ENCODE results near the gene FHOD3. TPM values are rescaled to one million over a fixed set of nuclear protein-coding genes. Genes with fewer than 3 reads are reported as not detected.
"Not testable (repeated sequence)": the region's sequence is repeated elsewhere in the genome, so short reads cannot be mapped to it uniquely, and the experiment has no call there.

Gene FHOD3
- total RNA-seq, 4 donors from 2014 or later, result 0.26 to 13.8 (median 4.9) TPM; not detected in 1

DNA sequence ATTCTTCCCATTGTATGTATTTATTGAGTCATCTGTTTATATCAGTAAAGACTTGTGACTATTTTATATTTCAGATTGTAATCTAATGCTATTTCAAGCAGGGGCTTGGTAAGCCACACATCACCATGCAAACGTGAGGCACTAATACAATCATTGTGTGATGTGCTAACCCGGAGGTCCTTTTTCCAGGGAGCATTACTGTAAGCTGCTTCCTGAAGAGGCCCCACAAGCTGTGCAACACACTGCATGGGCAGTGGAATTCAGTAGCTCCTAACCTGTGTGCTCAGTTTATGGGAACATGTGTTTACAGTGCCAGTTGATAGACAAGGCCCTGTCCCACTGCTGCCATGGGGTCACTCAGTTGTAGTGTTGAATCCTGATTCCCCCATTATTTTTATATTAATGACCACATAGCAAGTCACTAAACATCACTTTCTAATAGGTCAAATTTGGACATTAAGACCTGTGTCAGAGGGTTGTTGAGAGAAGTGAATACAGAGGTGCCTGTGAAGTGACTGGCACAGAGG, 162.9 kb downstream of the FHOD3 start:
- intact Hi-C loops (cut with DNase I; ENCODE audit: low total_unique reads), result no loop called here
- no peak overlapping the region for H3K4me3 ChIP-seq
- H3K27ac ChIP-seq, result no peak overlapping the region
- no peak for DNase-seq
- TF ChIP-seq POLR2A (IDR thresholded peaks at IDR 0.05), result no peak
- no peak for TF ChIP-seq CTCF (IDR thresholded peaks at IDR 0.05)
- peaks cover 0 to 6% of the 10 kb centered on the region in 2 donors for H3K27me3 ChIP-seq
- no peaks in the 10 kb centered on the region for H3K9me3 ChIP-seq
- H3K4me1 ChIP-seq, result no peaks in the 10 kb centered on the region
- H3K36me3 ChIP-seq, result no peaks in the 10 kb centered on the region

- intact Hi-C loops (cut with DNase I; ENCODE audit: low total_unique reads), result no loop called here
- Histone ChIP-seq H3K9me3 (no peaks in the 10 kb centered on the region), H3K36me3 (no peaks in the 10 kb centered on the region), H3K27ac (no peak overlapping the region), H3K4me3 (no peak overlapping the region), H3K4me1 (no peaks in the 10 kb centered on the region), H3K27me3 (peaks cover 0 to 6% of the 10 kb centered on the region in 2 donors)
- no peak for DNase-seq
- TF ChIP-seq POLR2A (IDR thresholded peaks at IDR 0.05) (no peak), CTCF (IDR thresholded peaks at IDR 0.05) (no peak)
Observed at GRCh38 chr18:36460854-36461253, 163.3 kb downstream of the FHOD3 start.

- H3K4me3 ChIP-seq, result no peak overlapping the region
Observed at GRCh38 chr18:36461551-36461987, 164.1 kb downstream of the FHOD3 start.

DNA sequence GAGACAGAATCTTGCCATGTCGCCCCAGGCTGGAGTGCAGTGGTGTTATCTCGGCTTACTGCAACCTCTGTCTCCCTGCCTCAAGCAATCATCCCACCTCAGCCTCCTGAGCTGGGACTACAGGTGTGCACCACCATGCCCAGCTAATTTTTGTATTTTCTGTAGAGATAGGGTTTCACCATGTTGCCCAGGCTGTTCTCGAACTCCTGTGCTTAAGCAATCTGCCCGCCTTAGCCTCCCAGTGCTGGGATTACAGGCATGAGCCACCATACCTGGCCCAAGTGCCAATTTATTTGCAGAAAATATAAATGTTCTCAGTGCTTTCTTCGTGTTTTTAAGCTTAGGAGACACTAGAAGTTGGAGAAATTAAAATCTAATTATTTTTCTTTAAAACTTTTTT, 166.0 kb downstream of the FHOD3 start:
- DNase-seq; H3K4me1 ChIP-seq; H3K36me3 ChIP-seq; H3K27ac ChIP-seq; intact Hi-C loops (cut with DNase I; ENCODE audit: low total_unique reads); H3K27me3 ChIP-seq; H3K9me3 ChIP-seq; H3K4me3 ChIP-seq: not testable (repeated sequence)

More at GRCh38 chr18:36461551-36461987, 164.1 kb downstream of the FHOD3 start:
- Histone ChIP-seq H3K36me3 (no peaks in the 10 kb centered on the region), H3K9me3 (no peaks in the 10 kb centered on the region), H3K27me3 (peaks cover 0 to 6% of the 10 kb centered on the region in 2 donors), H3K27ac (no peak overlapping the region), H3K4me1 (no peaks in the 10 kb centered on the region)
- intact Hi-C loops (cut with DNase I; ENCODE audit: low total_unique reads), result no loop called here
- DNase-seq, result no peak
- TF ChIP-seq CTCF (IDR thresholded peaks at IDR 0.05), result no peak
- TF ChIP-seq POLR2A (IDR thresholded peaks at IDR 0.05), result no peak

- Histone ChIP-seq H3K4me3 (no peak overlapping the region), H3K27me3 (peaks cover 0 to 6% of the 10 kb centered on the region in 2 donors), H3K9me3 (no peaks in the 10 kb centered on the region), H3K36me3 (no peaks in the 10 kb centered on the region), H3K4me1 (no peaks in the 10 kb centered on the region), H3K27ac (no peak overlapping the region)
- intact Hi-C loops (cut with DNase I; ENCODE audit: low total_unique reads), result no loop called here
- TF ChIP-seq CTCF (IDR thresholded peaks at IDR 0.05) (no peak), POLR2A (IDR thresholded peaks at IDR 0.05) (no peak)
- DNase-seq, result no peak
Observed at GRCh38 chr18:36464126-36464651, 166.7 kb downstream of the FHOD3 start.

Data from uterus (tissue), 4 donors.